B cell (primary cell): Measurements from ENCODE around the gene THNSL1.

ENCODE experiments used
- CTCF ChIP-seq: fragments of 200-600 bp; IDR thresholded peaks from one replicate; pipeline ENCODE4 v1.8.0; 2022; ENCODE audit warnings: antibody characterized with exemption, mild to moderate bottlenecking
- EZH2 ChIP-seq: IDR thresholded peaks from 2 replicates; pipeline ENCODE4 v1.6.1; 2012; ENCODE audit warnings: borderline replicate concordance, low read depth, mild to moderate bottlenecking, moderate library complexity, low read length; ENCODE audit not compliant: insufficient read depth, poor library complexity, severe bottlenecking

DNA sequence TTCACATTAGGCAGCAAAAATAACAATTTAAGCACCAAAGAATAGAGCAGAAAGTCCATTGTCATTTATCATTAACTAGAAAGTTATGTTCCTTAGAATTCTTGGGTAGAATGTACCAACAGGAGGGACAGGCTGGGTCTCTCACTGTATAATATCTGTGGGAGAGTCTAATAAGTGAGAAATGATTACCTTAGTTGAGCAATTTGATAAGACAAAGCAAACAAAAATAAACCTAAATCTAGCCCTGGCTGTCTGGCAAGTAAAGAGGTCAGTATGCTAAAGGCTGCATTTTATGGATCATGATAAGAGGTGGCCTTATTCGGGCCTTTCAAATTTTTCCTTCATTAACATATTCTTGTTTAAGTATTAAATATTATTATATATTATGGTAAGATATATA lies 35.6 kb downstream of the THNSL1 start:
- TF ChIP-seq CTCF = no peak
- no peak for TF ChIP-seq EZH2
